GM12873 (cell line): ENCODE results near the gene FAAP24.

Source experiments
- CTCF ChIP-seq: IDR thresholded peaks from 2 replicates; pipeline ENCODE4 v1.5.1; 2012; ENCODE audit warnings: low read depth, mild to moderate bottlenecking, moderate library complexity, low read length, control low read depth; ENCODE audit not compliant: insufficient read depth; ENCODE audit errors: missing control alignments

FAAP24 gene

GRCh38 chr19:33024398-33024797, 52.4 kb downstream of the FAAP24 start:
- no peak for TF ChIP-seq CTCF
